Neural cell (in vitro differentiated cells): ENCODE data around the gene USP7. TPM values are rescaled to one million over a fixed set of nuclear protein-coding genes. Genes with fewer than 3 reads are reported as not detected.

Experiments used
- H2AFZ ChIP-seq: fragments of 200-600, 300-800 bp; sonication (generic), shearing (Covaris generic); 2 replicates; pipeline ENCODE4 v1.6.0; 2014; ENCODE audit warnings: low read depth, mild to moderate bottlenecking, antibody characterized with exemption, low read length, moderate library complexity
- H3F3A ChIP-seq: fragments of 200-600 bp; shearing (Covaris generic); 2 replicates; pipeline ENCODE4 v1.6.1; 2016; ENCODE audit warnings: mild to moderate bottlenecking, moderate library complexity, mixed read lengths, antibody characterized with exemption, low read length; ENCODE audit not compliant: insufficient read depth, poor library complexity, severe bottlenecking
- H3K27ac ChIP-seq: fragments of 200-600, 300-800 bp; sonication (generic), shearing (Covaris generic); 2 replicates; pipeline ENCODE4 v1.5.1; 2014; ENCODE audit warnings: mild to moderate bottlenecking, low read length, moderate library complexity
- H3K27me3 ChIP-seq: fragments of 300-800, 200-600 bp; sonication (generic), shearing (Covaris generic); 2 replicates; pipeline ENCODE4 v1.6.0; 2014; ENCODE audit warnings: mild to moderate bottlenecking, low read depth, low read length, moderate library complexity; ENCODE audit not compliant: insufficient read depth
- H3K36me3 ChIP-seq: fragments of 300-800, 200-600 bp; sonication (generic), shearing (Covaris generic); 2 replicates; pipeline ENCODE4 v1.5.1; 2014; ENCODE audit warnings: mild to moderate bottlenecking, antibody characterized with exemption, low read length, moderate library complexity; ENCODE audit not compliant: insufficient read depth
- H3K4me2 ChIP-seq: fragments of 300-800, 200-600 bp; sonication (generic), shearing (Covaris generic); 2 replicates; pipeline ENCODE4 v1.6.0; 2014; ENCODE audit warnings: mild to moderate bottlenecking, low read length
- H3K4me3 ChIP-seq: fragments of 300-800, 200-600 bp; sonication (generic), shearing (Covaris generic); 2 replicates; pipeline ENCODE4 v1.5.1; 2014; ENCODE audit warnings: mild to moderate bottlenecking, low read length, moderate library complexity
- H3K79me2 ChIP-seq: fragments of 200-600 bp; shearing (Covaris generic); replicated peaks from 2 replicates; pipeline ENCODE4 v1.6.0; 2014; ENCODE audit warnings: mild to moderate bottlenecking, low read length, moderate library complexity; ENCODE audit not compliant: insufficient read depth
- H3K9ac ChIP-seq: fragments of 300-800, 200-600 bp; sonication (generic), shearing (Covaris generic); 2 replicates; pipeline ENCODE4 v1.6.1; 2016; ENCODE audit warnings: mild to moderate bottlenecking, low read length, mixed read lengths
- H3K9me2 ChIP-seq: fragments of 200-600 bp; shearing (Covaris generic); 2 replicates; pipeline ENCODE4 v1.6.1; 2016; ENCODE audit warnings: mild to moderate bottlenecking, low read length, mixed read lengths; ENCODE audit not compliant: insufficient read depth
- H3K9me3 ChIP-seq: fragments of 200-600, 300-800 bp; sonication (generic), shearing (Covaris generic); 2 replicates; pipeline ENCODE4 v1.6.1; 2016; ENCODE audit warnings: mild to moderate bottlenecking, mixed run types, low read length, moderate library complexity, mixed read lengths
- H4K20me1 ChIP-seq: fragments of 200-600 bp; shearing (Covaris generic); 2 replicates; pipeline ENCODE4 v1.6.1; 2016; ENCODE audit warnings: mild to moderate bottlenecking, mixed run types; ENCODE audit not compliant: insufficient read depth
- EP300 ChIP-seq: fragments of 450-650 bp; conservative IDR thresholded peaks from 2 replicates; pipeline ENCODE4 v1.6.1; 2014; ENCODE audit warnings: antibody characterized with exemption, mild to moderate bottlenecking, moderate library complexity; ENCODE audit not compliant: poor library complexity, severe bottlenecking
- EZH2 ChIP-seq: fragments of 200-600, 300-800 bp; shearing (Covaris generic), sonication (generic); IDR thresholded peaks from 2 replicates; pipeline ENCODE4 v1.6.1; 2014; ENCODE audit warnings: antibody characterized with exemption, low read length, borderline replicate concordance, mild to moderate bottlenecking; ENCODE audit not compliant: insufficient read depth, poor library complexity, severe bottlenecking
- MXI1 ChIP-seq: fragments of 450-650 bp; conservative IDR thresholded peaks from 2 replicates; pipeline ENCODE4 v1.6.1; 2014; ENCODE audit warnings: antibody characterized with exemption, mild to moderate bottlenecking; ENCODE audit not compliant: poor library complexity, severe bottlenecking
- POLR2AphosphoS5 ChIP-seq: IDR thresholded peaks from 2 replicates; pipeline ENCODE4 v1.6.1; 2012
- RAD21 ChIP-seq: fragments of 450-650 bp; conservative IDR thresholded peaks from 2 replicates; pipeline ENCODE4 v1.6.1; 2014; ENCODE audit warnings: antibody characterized with exemption, mild to moderate bottlenecking, moderate library complexity
- SMC3 ChIP-seq: fragments of 450-650 bp; conservative IDR thresholded peaks from 2 replicates; pipeline ENCODE4 v1.6.1; 2014; ENCODE audit warnings: antibody characterized with exemption, mild to moderate bottlenecking, moderate library complexity; ENCODE audit not compliant: poor library complexity
- TAF1 ChIP-seq: IDR thresholded peaks from 2 replicates; pipeline ENCODE4 v1.6.1; 2012; ENCODE audit warnings: low read depth
- polyA plus RNA-seq: library from polyadenylated mRNA; depleted of rRNA; stranded (reverse); fragments of >200 nt; gene quantifications from 2 replicates; pipeline ENCODE4 v1.2.3, GENCODE V29; 2014
- TF ChIP-seq, protein P1 (sequence below): IDR thresholded peaks from 2 replicates; pipeline ENCODE4 v1.6.1; 2012; ENCODE audit warnings: borderline replicate concordance
- TF ChIP-seq, protein P2 (sequence below): fragments of 450-650 bp; IDR thresholded peaks from 2 replicates; pipeline ENCODE4 v1.5.1; 2014; ENCODE audit warnings: antibody characterized with exemption, mild to moderate bottlenecking, moderate library complexity; ENCODE audit not compliant: poor library complexity, severe bottlenecking

The USP7 gene
- polyA plus RNA-seq, 1 donor from 2014 or later, result 52.5 TPM

DNA sequence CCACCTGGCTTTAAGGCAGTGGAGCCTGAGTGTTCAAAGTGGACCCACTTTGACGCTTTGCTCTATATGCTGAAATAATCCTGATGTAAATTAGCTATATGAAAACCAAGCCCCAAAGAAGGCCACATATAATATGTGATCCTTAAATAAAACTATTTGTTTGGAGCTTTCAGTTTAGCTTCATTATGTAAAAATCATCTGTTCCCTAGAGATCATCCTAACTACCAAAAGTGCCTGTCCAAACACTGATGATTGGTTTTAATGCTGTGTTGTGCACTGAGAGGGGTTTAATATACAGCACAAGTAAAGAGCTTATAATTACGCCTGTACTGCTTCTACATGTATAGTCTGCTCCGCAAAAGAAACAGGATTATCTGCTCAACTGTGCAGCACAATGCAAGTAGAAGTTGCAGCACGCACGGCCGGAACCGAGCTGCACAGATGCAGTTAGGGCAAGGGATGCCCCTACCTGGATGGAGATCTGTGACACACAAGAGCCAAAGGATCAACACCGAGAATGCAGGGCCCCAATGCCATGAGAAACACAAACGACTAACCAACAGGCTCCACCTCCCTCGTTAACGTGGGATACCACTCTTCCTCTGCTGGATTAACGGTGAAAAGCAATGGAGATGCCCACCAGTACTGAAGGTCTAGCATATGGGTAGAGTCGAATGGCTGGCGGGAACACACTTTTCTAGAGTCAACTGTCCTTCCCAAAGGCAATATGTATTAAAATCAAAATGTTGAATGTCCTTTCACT, 20.5 kb downstream of the USP7 start:
- TF ChIP-seq POLR2AphosphoS5 (no peak), EP300 (no peak), EZH2 (no peak), MXI1 (no peak), SMC3 (no peak), RAD21 (no peak), TAF1 (no peak)
- TF ChIP-seq, protein P1, sequence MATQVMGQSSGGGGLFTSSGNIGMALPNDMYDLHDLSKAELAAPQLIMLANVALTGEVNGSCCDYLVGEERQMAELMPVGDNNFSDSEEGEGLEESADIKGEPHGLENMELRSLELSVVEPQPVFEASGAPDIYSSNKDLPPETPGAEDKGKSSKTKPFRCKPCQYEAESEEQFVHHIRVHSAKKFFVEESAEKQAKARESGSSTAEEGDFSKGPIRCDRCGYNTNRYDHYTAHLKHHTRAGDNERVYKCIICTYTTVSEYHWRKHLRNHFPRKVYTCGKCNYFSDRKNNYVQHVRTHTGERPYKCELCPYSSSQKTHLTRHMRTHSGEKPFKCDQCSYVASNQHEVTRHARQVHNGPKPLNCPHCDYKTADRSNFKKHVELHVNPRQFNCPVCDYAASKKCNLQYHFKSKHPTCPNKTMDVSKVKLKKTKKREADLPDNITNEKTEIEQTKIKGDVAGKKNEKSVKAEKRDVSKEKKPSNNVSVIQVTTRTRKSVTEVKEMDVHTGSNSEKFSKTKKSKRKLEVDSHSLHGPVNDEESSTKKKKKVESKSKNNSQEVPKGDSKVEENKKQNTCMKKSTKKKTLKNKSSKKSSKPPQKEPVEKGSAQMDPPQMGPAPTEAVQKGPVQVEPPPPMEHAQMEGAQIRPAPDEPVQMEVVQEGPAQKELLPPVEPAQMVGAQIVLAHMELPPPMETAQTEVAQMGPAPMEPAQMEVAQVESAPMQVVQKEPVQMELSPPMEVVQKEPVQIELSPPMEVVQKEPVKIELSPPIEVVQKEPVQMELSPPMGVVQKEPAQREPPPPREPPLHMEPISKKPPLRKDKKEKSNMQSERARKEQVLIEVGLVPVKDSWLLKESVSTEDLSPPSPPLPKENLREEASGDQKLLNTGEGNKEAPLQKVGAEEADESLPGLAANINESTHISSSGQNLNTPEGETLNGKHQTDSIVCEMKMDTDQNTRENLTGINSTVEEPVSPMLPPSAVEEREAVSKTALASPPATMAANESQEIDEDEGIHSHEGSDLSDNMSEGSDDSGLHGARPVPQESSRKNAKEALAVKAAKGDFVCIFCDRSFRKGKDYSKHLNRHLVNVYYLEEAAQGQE, result no peak
- TF ChIP-seq, protein P2, sequence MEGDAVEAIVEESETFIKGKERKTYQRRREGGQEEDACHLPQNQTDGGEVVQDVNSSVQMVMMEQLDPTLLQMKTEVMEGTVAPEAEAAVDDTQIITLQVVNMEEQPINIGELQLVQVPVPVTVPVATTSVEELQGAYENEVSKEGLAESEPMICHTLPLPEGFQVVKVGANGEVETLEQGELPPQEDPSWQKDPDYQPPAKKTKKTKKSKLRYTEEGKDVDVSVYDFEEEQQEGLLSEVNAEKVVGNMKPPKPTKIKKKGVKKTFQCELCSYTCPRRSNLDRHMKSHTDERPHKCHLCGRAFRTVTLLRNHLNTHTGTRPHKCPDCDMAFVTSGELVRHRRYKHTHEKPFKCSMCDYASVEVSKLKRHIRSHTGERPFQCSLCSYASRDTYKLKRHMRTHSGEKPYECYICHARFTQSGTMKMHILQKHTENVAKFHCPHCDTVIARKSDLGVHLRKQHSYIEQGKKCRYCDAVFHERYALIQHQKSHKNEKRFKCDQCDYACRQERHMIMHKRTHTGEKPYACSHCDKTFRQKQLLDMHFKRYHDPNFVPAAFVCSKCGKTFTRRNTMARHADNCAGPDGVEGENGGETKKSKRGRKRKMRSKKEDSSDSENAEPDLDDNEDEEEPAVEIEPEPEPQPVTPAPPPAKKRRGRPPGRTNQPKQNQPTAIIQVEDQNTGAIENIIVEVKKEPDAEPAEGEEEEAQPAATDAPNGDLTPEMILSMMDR, result no peak
- Histone ChIP-seq H2AFZ (no peak overlapping the region), H3K9me3 (no peaks in the 10 kb centered on the region), H3K79me2 (peaks cover 96% of the 10 kb centered on the region), H3K4me2 (no peak overlapping the region), H4K20me1 (peaks cover 12% of the 10 kb centered on the region), H3K4me3 (no peak overlapping the region), H3K9ac (no peak overlapping the region), H3K36me3 (no peaks in the 10 kb centered on the region), H3K9me2 (no peaks in the 10 kb centered on the region), H3K27ac (no peak overlapping the region), H3F3A (no peaks in the 10 kb centered on the region), H3K27me3 (no peaks in the 10 kb centered on the region)

DNA sequence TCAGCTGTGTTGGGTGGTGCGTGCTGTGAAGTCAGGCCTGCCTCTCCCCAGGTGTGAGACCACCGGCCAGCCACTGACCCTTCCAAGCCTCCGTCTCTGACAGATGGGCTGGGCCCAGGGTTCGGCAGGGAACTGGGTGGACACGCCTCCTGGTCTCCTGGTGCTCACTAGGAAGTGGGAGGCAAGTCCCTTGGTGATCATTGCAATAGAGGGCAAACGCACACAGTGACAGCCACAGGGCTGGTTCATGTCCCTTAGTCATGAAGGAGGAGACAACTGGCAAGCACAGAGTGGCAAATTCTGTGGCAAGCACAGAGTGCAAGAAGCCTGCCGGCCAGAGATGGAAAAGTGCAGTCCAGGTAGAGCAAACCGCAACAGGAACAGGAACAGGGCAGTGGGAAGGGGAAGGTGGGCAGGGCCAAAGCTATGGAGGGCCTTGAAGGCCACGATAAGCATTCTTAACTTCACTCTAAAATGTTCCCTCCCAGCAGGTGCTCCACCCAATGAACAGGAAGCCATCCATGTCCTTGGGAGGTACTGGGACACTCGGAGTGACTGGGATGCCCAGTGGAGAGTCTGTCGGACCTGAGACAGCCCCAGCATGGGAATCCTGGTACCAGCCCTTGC, 21.9 kb downstream of the USP7 start:
- H3K27me3 ChIP-seq, result no peaks in the 10 kb centered on the region
- peaks cover 3% of the 10 kb centered on the region for H4K20me1 ChIP-seq
- H3K9ac ChIP-seq, result no peak overlapping the region
- TF ChIP-seq POLR2AphosphoS5, result no peak
- TF ChIP-seq EP300, result no peak
- no peak for TF ChIP-seq MXI1
- no peak for TF ChIP-seq EZH2
- TF ChIP-seq, protein P1, result no peak
- TF ChIP-seq, protein P2, result no peak
- TF ChIP-seq TAF1, result no peak
- TF ChIP-seq SMC3, result no peak
- TF ChIP-seq RAD21, result no peak
- H3K27ac ChIP-seq, result no peak overlapping the region
- H3K9me2 ChIP-seq, result no peaks in the 10 kb centered on the region
- H3F3A ChIP-seq, result no peaks in the 10 kb centered on the region
- no peaks in the 10 kb centered on the region for H3K36me3 ChIP-seq
- H3K79me2 ChIP-seq, result peaks cover 94% of the 10 kb centered on the region
- H3K9me3 ChIP-seq, result no peaks in the 10 kb centered on the region
- H2AFZ ChIP-seq, result no peak overlapping the region
- no peak overlapping the region for H3K4me2 ChIP-seq
- H3K4me3 ChIP-seq, result no peak overlapping the region
